ENCODE data around the gene TMEM59.

DNA sequence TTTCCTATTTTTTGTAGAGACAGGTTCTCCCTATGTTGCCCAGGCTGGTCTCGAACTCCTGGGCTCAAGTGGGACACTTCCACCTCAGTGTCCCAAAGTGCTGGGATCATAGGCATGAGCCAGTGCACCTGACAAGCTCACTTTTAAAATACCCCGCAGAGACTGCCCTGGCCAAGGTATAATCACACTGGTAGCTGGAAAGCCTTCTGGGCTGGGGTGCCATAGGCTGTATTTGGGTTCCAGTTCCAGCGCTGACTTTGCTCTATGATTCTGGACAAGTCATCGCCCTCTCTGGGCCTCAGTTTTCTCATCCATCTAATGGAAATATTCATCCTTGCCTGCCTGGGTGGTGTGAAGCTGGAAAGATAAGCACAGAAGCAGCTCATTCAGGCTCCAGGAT lies 45.4 kb downstream of the TMEM59 start:
- TF ChIP-seq EZH2phosphoT487 (IDR thresholded peaks at IDR 0.05; ENCODE audit: borderline replicate concordance) (no peak), POLR2A (IDR thresholded peaks at IDR 0.05; ENCODE audit: borderline replicate concordance, extremely low read depth, insufficient read depth, insufficient read length) (no peak)
- TF ChIP-seq, protein P1, sequence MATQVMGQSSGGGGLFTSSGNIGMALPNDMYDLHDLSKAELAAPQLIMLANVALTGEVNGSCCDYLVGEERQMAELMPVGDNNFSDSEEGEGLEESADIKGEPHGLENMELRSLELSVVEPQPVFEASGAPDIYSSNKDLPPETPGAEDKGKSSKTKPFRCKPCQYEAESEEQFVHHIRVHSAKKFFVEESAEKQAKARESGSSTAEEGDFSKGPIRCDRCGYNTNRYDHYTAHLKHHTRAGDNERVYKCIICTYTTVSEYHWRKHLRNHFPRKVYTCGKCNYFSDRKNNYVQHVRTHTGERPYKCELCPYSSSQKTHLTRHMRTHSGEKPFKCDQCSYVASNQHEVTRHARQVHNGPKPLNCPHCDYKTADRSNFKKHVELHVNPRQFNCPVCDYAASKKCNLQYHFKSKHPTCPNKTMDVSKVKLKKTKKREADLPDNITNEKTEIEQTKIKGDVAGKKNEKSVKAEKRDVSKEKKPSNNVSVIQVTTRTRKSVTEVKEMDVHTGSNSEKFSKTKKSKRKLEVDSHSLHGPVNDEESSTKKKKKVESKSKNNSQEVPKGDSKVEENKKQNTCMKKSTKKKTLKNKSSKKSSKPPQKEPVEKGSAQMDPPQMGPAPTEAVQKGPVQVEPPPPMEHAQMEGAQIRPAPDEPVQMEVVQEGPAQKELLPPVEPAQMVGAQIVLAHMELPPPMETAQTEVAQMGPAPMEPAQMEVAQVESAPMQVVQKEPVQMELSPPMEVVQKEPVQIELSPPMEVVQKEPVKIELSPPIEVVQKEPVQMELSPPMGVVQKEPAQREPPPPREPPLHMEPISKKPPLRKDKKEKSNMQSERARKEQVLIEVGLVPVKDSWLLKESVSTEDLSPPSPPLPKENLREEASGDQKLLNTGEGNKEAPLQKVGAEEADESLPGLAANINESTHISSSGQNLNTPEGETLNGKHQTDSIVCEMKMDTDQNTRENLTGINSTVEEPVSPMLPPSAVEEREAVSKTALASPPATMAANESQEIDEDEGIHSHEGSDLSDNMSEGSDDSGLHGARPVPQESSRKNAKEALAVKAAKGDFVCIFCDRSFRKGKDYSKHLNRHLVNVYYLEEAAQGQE (IDR thresholded peaks at IDR 0.05; ENCODE audit: low read depth), result no peak
- TF ChIP-seq, protein P2, sequence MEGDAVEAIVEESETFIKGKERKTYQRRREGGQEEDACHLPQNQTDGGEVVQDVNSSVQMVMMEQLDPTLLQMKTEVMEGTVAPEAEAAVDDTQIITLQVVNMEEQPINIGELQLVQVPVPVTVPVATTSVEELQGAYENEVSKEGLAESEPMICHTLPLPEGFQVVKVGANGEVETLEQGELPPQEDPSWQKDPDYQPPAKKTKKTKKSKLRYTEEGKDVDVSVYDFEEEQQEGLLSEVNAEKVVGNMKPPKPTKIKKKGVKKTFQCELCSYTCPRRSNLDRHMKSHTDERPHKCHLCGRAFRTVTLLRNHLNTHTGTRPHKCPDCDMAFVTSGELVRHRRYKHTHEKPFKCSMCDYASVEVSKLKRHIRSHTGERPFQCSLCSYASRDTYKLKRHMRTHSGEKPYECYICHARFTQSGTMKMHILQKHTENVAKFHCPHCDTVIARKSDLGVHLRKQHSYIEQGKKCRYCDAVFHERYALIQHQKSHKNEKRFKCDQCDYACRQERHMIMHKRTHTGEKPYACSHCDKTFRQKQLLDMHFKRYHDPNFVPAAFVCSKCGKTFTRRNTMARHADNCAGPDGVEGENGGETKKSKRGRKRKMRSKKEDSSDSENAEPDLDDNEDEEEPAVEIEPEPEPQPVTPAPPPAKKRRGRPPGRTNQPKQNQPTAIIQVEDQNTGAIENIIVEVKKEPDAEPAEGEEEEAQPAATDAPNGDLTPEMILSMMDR (IDR thresholded peaks at IDR 0.05 in 2 of 3, conservative IDR thresholded peaks at IDR 0.05 in 1 of 3; ENCODE audit: borderline replicate concordance in 1 of 3, insufficient read depth in 1 of 3, low read depth in 2 of 3, low read length in 2 of 3), result no peak
